Large intestine (tissue), 3 donors: ENCODE data around the gene PADI3. TPM values are rescaled to one million over a fixed set of nuclear protein-coding genes. Genes with fewer than 3 reads are reported as not detected.

Experiments used
- DNase-seq, 2 donors: peaks; one replicate each; pipeline versions ENCODE4 v3.0.0 to v3.0.0-alpha.2; 2013
- H3K27ac ChIP-seq: one replicate; pipeline ENCODE4 v1.5.1; 2013; ENCODE audit warnings: low read length
- H3K27me3 ChIP-seq: 2 replicates; pipeline ENCODE4 v1.6.1; 2013; ENCODE audit warnings: low read length; ENCODE audit not compliant: control insufficient read depth, insufficient read depth
- H3K36me3 ChIP-seq: 2 replicates; pipeline ENCODE4 v1.6.1; 2013; ENCODE audit warnings: low read length; ENCODE audit not compliant: control insufficient read depth, insufficient read depth
- H3K4me1 ChIP-seq: one replicate; pipeline ENCODE4 v1.6.1; 2013; ENCODE audit warnings: low read length; ENCODE audit not compliant: control insufficient read depth, insufficient read depth
- H3K4me3 ChIP-seq: one replicate; pipeline ENCODE4 v1.5.1; 2013; ENCODE audit warnings: low read length
- H3K9me3 ChIP-seq: one replicate; pipeline ENCODE4 v1.6.1; 2013; ENCODE audit warnings: mild to moderate bottlenecking, low read depth, low read length, moderate library complexity; ENCODE audit not compliant: control insufficient read depth
- WGBS: methylation state at CpG from one replicate; pipeline ENCODE4 v1.1.5; 2013; ENCODE audit warnings: low lambda C conversion rate; ENCODE audit not compliant: insufficient coverage; 5-methylcytosine and 5-hydroxymethylcytosine counted together
- polyA plus RNA-seq: library from polyadenylated mRNA; unstranded; fragments of 120-200 nt; gene quantifications from one replicate; pipeline ENCODE4 v1.2.1, GENCODE V29; 2013

Gene PADI3
- polyA plus RNA-seq, 1 donor = not detected

GRCh38 chr1:17280894-17281293, 32.0 kb downstream of the PADI3 start:
- Histone ChIP-seq H3K27ac (no peak overlapping the region), H3K9me3 (no peaks in the 10 kb centered on the region), H3K27me3 (peaks cover 11% of the 10 kb centered on the region), H3K36me3 (no peaks in the 10 kb centered on the region), H3K4me1 (no peaks in the 10 kb centered on the region), H3K4me3 (no peak overlapping the region)
- no peak for DNase-seq
- WGBS = no CpG with 5 or more reads among the region's 2 CpGs

GRCh38 chr1:17281775-17282181, 32.9 kb downstream of the PADI3 start:
- H3K9me3 ChIP-seq = no peaks in the 10 kb centered on the region
- DNase-seq = no peak
- no peak overlapping the region for H3K27ac ChIP-seq
- H3K4me3 ChIP-seq = no peak overlapping the region
- WGBS = no CpG with 5 or more reads among the region's 8 CpGs
- H3K36me3 ChIP-seq = no peaks in the 10 kb centered on the region
- no peaks in the 10 kb centered on the region for H3K4me1 ChIP-seq
- peaks cover 11% of the 10 kb centered on the region for H3K27me3 ChIP-seq

GRCh38 chr1:17282836-17283235, 33.9 kb downstream of the PADI3 start:
- no CpG with 5 or more reads among the region's 5 CpGs for WGBS
- no peak for DNase-seq
- Histone ChIP-seq H3K27ac (no peak overlapping the region), H3K4me3 (no peak overlapping the region), H3K36me3 (no peaks in the 10 kb centered on the region), H3K4me1 (no peaks in the 10 kb centered on the region), H3K27me3 (peaks cover 11% of the 10 kb centered on the region), H3K9me3 (no peaks in the 10 kb centered on the region)

- no peak overlapping the region for H3K27ac ChIP-seq
- H3K27me3 ChIP-seq = peaks cover 11% of the 10 kb centered on the region
- no CpG with 5 or more reads among the region's 5 CpGs for WGBS
- H3K4me3 ChIP-seq = no peak overlapping the region
- H3K36me3 ChIP-seq = no peaks in the 10 kb centered on the region
- no peak for DNase-seq
- no peaks in the 10 kb centered on the region for H3K4me1 ChIP-seq
- no peaks in the 10 kb centered on the region for H3K9me3 ChIP-seq
Observed at GRCh38 chr1:17286646-17287045, 37.7 kb downstream of the PADI3 start.

GRCh38 chr1:17287130-17287776, 38.4 kb downstream of the PADI3 start:
- Histone ChIP-seq H3K27ac (no peak overlapping the region), H3K9me3 (no peaks in the 10 kb centered on the region), H3K36me3 (no peaks in the 10 kb centered on the region), H3K27me3 (peaks cover 11% of the 10 kb centered on the region), H3K4me1 (no peaks in the 10 kb centered on the region), H3K4me3 (no peak overlapping the region)
- DNase-seq = no peak
- no CpG with 5 or more reads among the region's 5 CpGs for WGBS

- Histone ChIP-seq H3K36me3 (no peaks in the 10 kb centered on the region), H3K27me3 (peaks cover under 1% of the 10 kb centered on the region), H3K27ac (no peak overlapping the region), H3K4me1 (no peaks in the 10 kb centered on the region), H3K4me3 (no peak overlapping the region), H3K9me3 (no peaks in the 10 kb centered on the region)
- DNase-seq = no peak
- WGBS = no CpG with 5 or more reads among the region's 2 CpGs
Observed at GRCh38 chr1:17289721-17290120, 40.8 kb downstream of the PADI3 start.

GRCh38 chr1:17290553-17290952, 41.7 kb downstream of the PADI3 start:
- Histone ChIP-seq H3K4me1 (no peaks in the 10 kb centered on the region), H3K9me3 (no peaks in the 10 kb centered on the region), H3K27ac (no peak overlapping the region), H3K36me3 (no peaks in the 10 kb centered on the region), H3K4me3 (no peak overlapping the region), H3K27me3 (no peaks in the 10 kb centered on the region)
- no CpG with 5 or more reads among the region's 3 CpGs for whole genome bisulfite sequencing
- no peak for DNase-seq

- no peaks in the 10 kb centered on the region for H3K36me3 ChIP-seq
- H3K4me3 ChIP-seq = no peak overlapping the region
- no CpG with 5 or more reads among the region's 7 CpGs for WGBS
- H3K27ac ChIP-seq = no peak overlapping the region
- no peak for DNase-seq
- no peaks in the 10 kb centered on the region for H3K27me3 ChIP-seq
- no peaks in the 10 kb centered on the region for H3K9me3 ChIP-seq
- H3K4me1 ChIP-seq = no peaks in the 10 kb centered on the region
Observed at GRCh38 chr1:17292299-17293160, 43.6 kb downstream of the PADI3 start.

- Histone ChIP-seq H3K9me3 (no peaks in the 10 kb centered on the region), H3K27ac (no peak overlapping the region), H3K4me3 (no peak overlapping the region), H3K27me3 (no peaks in the 10 kb centered on the region), H3K4me1 (no peaks in the 10 kb centered on the region), H3K36me3 (no peaks in the 10 kb centered on the region)
- WGBS = 100% methylated on average over 2 of the region's 14 CpGs
- DNase-seq = no peak
Observed at GRCh38 chr1:17293681-17294425, 45.0 kb downstream of the PADI3 start.

GRCh38 chr1:17295292-17295691, 46.4 kb downstream of the PADI3 start:
- WGBS = no CpG with 5 or more reads among the region's 4 CpGs
- no peak for DNase-seq
- Histone ChIP-seq H3K36me3 (no peaks in the 10 kb centered on the region), H3K9me3 (no peaks in the 10 kb centered on the region), H3K4me3 (no peak overlapping the region), H3K27ac (no peak overlapping the region), H3K27me3 (no peaks in the 10 kb centered on the region), H3K4me1 (no peaks in the 10 kb centered on the region)
